Psoas muscle (tissue), 8 donors: ENCODE data around the gene ISCU. TPM values are rescaled to one million over a fixed set of nuclear protein-coding genes. Genes with fewer than 3 reads are reported as not detected.
"Not testable (repeated sequence)": the region's sequence is repeated elsewhere in the genome, so short reads cannot be mapped to it uniquely, and the experiment has no call there.

ENCODE experiments used
- ATAC-seq, 4 donors: fragments of 200-7000 bp; cut with Tn5 transposase; one replicate each; pipeline ENCODE4 v1.9.1; 2020; ENCODE audit warnings: moderate library complexity in 3 of 4, mild to moderate bottlenecking in 2 of 4
- DNase-seq, 2 donors: peaks; one replicate each; pipeline ENCODE4 v3.0.0-alpha.2; 2020
- H3K27ac ChIP-seq: fragments of 200-600 bp; one replicate; pipeline ENCODE4 v1.8.0; 2022
- H3K27me3 ChIP-seq, 3 donors: fragments of 200-600 bp in 1 of 3; one replicate each; pipeline versions ENCODE4 v1.6.1 to v1.8.0; 2013 to 2022; ENCODE audit warnings: low read length in 2 of 3, mild to moderate bottlenecking in 2 of 3, moderate library complexity in 1 of 3; ENCODE audit not compliant: insufficient read depth in 3 of 3
- H3K36me3 ChIP-seq, 2 donors: fragments of 200-600 bp in 1 of 2; one replicate each; pipeline versions ENCODE4 v1.6.1 to v1.8.0; 2013 to 2022; ENCODE audit warnings: low read depth in 1 of 2, mild to moderate bottlenecking in 1 of 2, moderate library complexity in 1 of 2; ENCODE audit not compliant: insufficient read depth in 1 of 2
- H3K4me1 ChIP-seq: fragments of 200-600 bp; one replicate; pipeline ENCODE4 v1.8.0; 2022
- H3K4me3 ChIP-seq: fragments of 200-600 bp; one replicate; pipeline ENCODE4 v1.8.0; 2022; ENCODE audit warnings: mild to moderate bottlenecking
- H3K9me3 ChIP-seq: fragments of 200-600 bp; one replicate; pipeline ENCODE4 v1.8.0; 2022
- WGBS, 3 donors: extraction: QIAGEN DNeasy Blood & Tissue Kit; methylation state at CpG; one replicate each; pipeline versions ENCODE4 v1.1.6 to v1.1.7; 2013; 5-methylcytosine and 5-hydroxymethylcytosine counted together
- intact Hi-C, 2 donors: fragments of 100-400 bp; cut with DNase I; formaldehyde crosslinking; loops; one replicate each; pipeline versions ENCODE4 v1.11.0 to v1.14.2; 2022
- polyA plus RNA-seq, 3 donors: library from polyadenylated mRNA; stranded (reverse); fragments of 200-250 nt; gene quantifications; one replicate each; pipeline ENCODE4 v1.2.3, GENCODE V29; 2013
- total RNA-seq, 4 donors: library from RNA; stranded (reverse); fragmentation: NEBNext Ultra II Directional in 2 of 4; extraction: Animal tissue kit (Norgen Biotek cat#: 25700) in 2 of 4; gene quantifications; one replicate each; pipeline versions ENCODE4 v1.2.1 to v1.2.4, GENCODE V29; 2021 to 2023
- TF ChIP-seq, protein P1 (sequence below): fragments of 200-600 bp; IDR thresholded peaks from one replicate; pipeline ENCODE4 v1.8.0; 2022; ENCODE audit warnings: antibody characterized with exemption
- donor health status: healthy with polysubstance abuse.
- donor health status: DM: no; HTN: no; CAD: no; lungs with moderate emphysema.
- donor health status: Bipolar disorder and iron deficiency.
- donor health status: healthy.
- donor health status: DM: yes; HTN: yes; CAD: no.
- donor health status: DM: no; HTN: no; CAD: no.
- donor health status: DM: no; HTN: no; CAD: no.
- donor health status: DM: yes; HTN: yes; CAD: no.

The ISCU gene
- total and polyA plus RNA-seq, 7 donors, result 148 to 352 (median 220) TPM

DNA sequence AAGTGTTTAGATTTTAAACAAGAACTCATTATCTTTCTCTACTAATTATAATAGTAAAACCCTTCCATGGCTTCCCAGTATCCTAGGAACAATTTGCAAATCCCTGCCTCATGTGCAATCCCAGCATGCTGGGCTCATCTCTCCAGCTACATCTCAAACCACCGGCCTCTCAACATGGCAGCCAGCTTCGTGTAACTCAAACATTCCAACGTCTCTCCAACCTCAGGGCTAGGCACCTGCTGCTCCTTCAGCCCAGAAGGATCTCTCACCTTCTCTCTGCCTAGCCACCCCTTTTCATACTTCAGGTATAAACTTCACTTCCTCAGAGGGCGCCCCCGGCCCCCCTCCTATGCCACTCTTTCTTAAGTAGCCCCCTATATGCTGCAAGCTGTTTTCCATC is 8.6 kb upstream of the ISCU start:
- no peak overlapping the region for H3K4me3 ChIP-seq
- H3K4me1 ChIP-seq, result peaks cover 45% of the 10 kb centered on the region
- 84 to 87% (median 84%) methylated on average over 5 of the region's 5 CpGs for WGBS, 3 donors
- H3K27me3 ChIP-seq, result no peaks in the 10 kb centered on the region
- TF ChIP-seq, protein P1, sequence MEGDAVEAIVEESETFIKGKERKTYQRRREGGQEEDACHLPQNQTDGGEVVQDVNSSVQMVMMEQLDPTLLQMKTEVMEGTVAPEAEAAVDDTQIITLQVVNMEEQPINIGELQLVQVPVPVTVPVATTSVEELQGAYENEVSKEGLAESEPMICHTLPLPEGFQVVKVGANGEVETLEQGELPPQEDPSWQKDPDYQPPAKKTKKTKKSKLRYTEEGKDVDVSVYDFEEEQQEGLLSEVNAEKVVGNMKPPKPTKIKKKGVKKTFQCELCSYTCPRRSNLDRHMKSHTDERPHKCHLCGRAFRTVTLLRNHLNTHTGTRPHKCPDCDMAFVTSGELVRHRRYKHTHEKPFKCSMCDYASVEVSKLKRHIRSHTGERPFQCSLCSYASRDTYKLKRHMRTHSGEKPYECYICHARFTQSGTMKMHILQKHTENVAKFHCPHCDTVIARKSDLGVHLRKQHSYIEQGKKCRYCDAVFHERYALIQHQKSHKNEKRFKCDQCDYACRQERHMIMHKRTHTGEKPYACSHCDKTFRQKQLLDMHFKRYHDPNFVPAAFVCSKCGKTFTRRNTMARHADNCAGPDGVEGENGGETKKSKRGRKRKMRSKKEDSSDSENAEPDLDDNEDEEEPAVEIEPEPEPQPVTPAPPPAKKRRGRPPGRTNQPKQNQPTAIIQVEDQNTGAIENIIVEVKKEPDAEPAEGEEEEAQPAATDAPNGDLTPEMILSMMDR, result no peak
- no peak for DNase-seq
- H3K27ac ChIP-seq, result no peak overlapping the region
- ATAC-seq, result no peak
- no peaks in the 10 kb centered on the region for H3K9me3 ChIP-seq
- intact Hi-C loops, result no loop called here
- H3K36me3 ChIP-seq, result peaks cover 3 to 29% of the 10 kb centered on the region in 2 donors

DNA sequence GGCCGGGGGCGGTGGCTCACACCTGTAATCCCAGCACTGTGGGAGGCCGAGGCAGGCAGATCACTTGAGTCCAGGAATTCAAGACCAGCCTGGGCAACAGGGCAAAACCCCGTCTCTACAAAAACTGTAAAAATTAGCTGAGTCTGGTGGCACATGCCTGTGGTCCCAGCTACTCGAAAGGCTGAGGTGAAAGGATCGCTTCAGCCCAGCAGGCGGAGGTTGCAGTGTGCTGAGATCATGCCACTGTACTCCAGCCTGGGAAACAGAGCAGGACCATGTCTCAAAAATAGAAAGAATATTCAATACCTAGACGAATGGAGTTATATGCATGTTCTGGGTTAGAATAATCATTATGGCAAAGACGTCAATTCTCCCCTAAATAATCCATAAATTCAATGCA is 7.0 kb upstream of the ISCU start:
- Histone ChIP-seq H3K4me1 (peaks cover 60% of the 10 kb centered on the region), H3K36me3 (peaks cover 3 to 23% of the 10 kb centered on the region in 2 donors)
- H3K4me3 ChIP-seq, ATAC-seq, H3K9me3 ChIP-seq, H3K27me3 ChIP-seq, intact Hi-C loops, H3K27ac ChIP-seq, DNase-seq: not testable (repeated sequence)
- 79 to 90% (median 83%) methylated on average over 9 of the region's 9 CpGs for WGBS, 3 donors

DNA sequence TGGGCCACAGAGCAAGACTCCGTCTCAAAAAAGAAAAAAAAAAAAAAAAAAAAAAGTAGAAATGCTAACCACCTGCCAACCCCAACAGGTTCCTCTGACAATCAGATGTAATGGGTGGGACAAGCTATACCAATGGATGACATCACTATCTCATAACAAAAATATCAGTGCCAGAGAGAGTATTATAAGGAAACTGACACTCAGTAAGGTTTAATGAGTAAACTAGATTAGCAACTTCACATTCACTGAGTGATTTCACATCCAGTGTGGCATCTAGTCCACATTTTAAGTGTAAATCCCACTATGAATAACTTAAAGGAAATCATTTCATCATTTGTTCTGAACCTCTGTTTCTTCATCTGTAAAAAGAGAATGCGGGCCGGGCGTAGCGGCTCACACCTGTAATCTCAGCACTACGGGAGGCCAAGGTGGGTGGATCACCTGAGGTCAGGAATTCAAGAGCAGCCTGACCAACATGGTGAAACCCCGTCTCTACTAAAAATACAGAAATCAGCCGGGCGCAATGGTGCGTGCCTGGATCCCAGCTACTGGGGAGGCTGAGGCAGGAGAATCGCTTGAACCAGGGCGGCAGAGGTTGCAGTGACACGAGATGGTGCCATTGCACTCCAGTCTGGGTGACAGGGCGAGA is 3.3 kb upstream of the ISCU start:
- ATAC-seq (no peak), DNase-seq (no peak)
- WGBS, 3 donors, result 79 to 83% (median 79%) methylated on average over 12 to 13 of the region's 14 CpGs
- H3K4me3 ChIP-seq, result peak overlapping the region; percentile 76
- intact Hi-C loops, result no loop called here
- no peak overlapping the region for H3K27ac ChIP-seq
- H3K36me3 ChIP-seq, result peaks cover 3 to 26% of the 10 kb centered on the region in 2 donors
- H3K4me1 ChIP-seq, result peaks cover 54% of the 10 kb centered on the region
- TF ChIP-seq, protein P1, result no peak
- H3K9me3 ChIP-seq, result no peaks in the 10 kb centered on the region
- H3K27me3 ChIP-seq, result no peaks in the 10 kb centered on the region

DNA sequence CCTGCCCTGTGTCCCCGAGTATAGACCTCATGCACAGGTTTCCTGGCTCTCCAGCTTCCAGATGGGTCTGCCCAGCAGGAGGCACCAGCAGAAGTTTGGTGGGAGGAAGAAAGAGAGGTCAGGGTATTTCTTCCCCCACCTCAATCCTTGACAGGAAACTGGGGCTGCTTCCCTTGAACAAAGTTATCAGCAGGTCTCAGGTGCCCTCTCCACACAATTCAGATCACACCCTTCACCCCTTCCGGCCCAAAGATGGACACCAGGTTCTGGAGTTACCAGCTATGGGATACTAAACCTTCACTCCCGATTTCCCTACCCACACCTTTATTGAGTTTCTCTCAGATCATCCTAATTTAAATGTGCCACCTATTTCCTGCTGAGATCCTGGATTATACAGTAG is 2.6 kb upstream of the ISCU start:
- TF ChIP-seq, protein P1, result no peak
- Histone ChIP-seq H3K27ac (no peak overlapping the region), H3K27me3 (no peaks in the 10 kb centered on the region), H3K36me3 (peaks cover 8 to 32% of the 10 kb centered on the region in 2 donors), H3K4me3 (peak overlapping the region; percentile 76), H3K4me1 (peaks cover 59% of the 10 kb centered on the region), H3K9me3 (no peaks in the 10 kb centered on the region)
- 52 to 75% (median 59%) methylated on average over 3 of the region's 3 CpGs for WGBS, 3 donors
- intact Hi-C loops, result loop anchor here (5.0 to 10.0 kb wide), 4 partner anchors 245 to 533 kb away; partner anchors contain the start of genes SSH1 (in 2 of the 2) and ALKBH2 (in 1 of the 2)
- DNase-seq (no peak), ATAC-seq (no peak)

DNA sequence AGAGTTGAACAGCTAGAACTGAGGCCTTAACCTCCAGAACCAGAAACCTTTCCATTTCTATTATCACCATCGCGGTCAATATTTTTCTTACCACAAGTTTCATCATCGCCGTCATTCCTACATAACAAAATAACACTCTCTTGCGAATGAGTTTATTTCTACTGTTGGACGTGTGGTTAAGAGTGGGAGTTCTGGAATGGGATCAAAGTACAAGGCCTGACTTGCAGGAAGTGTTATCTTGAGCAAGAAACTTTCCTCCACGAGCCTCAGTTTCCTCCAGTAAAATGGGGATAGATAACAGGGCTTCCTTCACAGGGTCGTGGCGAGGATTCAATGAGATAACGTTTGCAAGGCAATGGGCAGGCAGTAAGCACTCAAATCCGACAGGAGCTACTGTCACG is 2.1 kb upstream of the ISCU start:
- peaks cover 12 to 35% of the 10 kb centered on the region in 2 donors for H3K36me3 ChIP-seq
- DNase-seq, result no peak
- peak overlapping the region; percentile 76 for H3K4me3 ChIP-seq
- H3K4me1 ChIP-seq, result peaks cover 64% of the 10 kb centered on the region
- TF ChIP-seq, protein P1, result no peak
- peak overlapping the region; percentile 97 for H3K27ac ChIP-seq
- ATAC-seq, result no peak
- 1 to 2% (median 1%) methylated on average over 12 of the region's 12 CpGs for WGBS, 3 donors
- intact Hi-C loops, result loop anchor here (5.0 to 10.0 kb wide), 4 partner anchors 244 to 532 kb away; partner anchors contain the start of genes SSH1 (in 2 of the 2) and ALKBH2 (in 1 of the 2)
- no peaks in the 10 kb centered on the region for H3K9me3 ChIP-seq
- no peaks in the 10 kb centered on the region for H3K27me3 ChIP-seq
